NCI-H2227 (cell line): ENCODE results near the gene KLRF2.

ENCODE experiments used
- DNase-seq: peaks from one replicate; lab custom pipeline; 2025; ENCODE audit not compliant: unreplicated experiment; lab: John Stamatoyannopoulos, UW

KLRF2 gene

DNA sequence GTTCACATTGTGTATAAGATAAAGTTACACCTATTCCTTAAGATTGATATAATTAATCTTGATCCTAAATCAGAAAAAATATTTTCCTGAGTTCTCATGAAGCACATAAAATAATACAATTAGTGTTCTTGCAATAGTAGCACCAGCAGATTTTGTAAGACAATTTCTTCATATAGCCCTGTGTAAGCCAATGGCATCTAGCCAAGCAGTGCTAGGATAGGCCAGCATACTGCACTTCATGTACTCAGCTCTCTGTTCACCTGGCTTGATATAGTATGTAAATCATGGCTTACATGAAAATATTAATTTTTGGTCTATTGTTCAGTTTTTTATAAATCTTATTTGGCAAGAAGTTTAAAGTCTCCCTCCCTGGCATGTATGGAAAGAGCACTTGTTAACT lies 1.9 kb downstream of the KLRF2 start:
- DNase-seq, result no peak

DNA sequence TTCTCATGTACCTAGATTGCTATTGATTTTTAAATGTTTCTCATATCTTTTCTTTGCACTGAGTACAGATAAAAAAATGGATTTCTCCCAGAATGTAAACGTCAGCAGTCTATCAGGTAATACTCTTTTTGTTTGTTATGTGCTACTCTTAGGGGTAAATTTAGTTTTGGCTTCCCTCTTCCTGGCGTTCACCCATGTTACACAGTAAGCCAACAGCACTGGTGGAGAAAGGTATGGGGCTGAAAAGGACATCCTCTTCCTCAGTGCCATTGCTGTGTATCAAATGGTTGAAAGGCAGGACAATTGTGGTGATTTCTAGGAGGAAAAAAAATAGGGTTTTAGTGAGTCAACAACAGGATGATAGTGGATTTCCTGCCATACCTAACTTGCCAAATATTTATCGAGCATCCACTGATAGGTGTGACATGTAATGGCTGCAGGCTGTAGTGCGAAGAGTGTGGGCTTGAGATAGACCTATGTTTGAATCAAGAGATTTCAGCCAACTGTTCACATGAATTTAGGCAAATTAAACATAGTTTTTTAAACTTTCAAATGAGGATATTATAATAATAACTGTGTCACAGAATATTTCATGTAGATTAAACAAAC lies 7.5 kb downstream of the KLRF2 start:
- DNase-seq, result no peak

DNA sequence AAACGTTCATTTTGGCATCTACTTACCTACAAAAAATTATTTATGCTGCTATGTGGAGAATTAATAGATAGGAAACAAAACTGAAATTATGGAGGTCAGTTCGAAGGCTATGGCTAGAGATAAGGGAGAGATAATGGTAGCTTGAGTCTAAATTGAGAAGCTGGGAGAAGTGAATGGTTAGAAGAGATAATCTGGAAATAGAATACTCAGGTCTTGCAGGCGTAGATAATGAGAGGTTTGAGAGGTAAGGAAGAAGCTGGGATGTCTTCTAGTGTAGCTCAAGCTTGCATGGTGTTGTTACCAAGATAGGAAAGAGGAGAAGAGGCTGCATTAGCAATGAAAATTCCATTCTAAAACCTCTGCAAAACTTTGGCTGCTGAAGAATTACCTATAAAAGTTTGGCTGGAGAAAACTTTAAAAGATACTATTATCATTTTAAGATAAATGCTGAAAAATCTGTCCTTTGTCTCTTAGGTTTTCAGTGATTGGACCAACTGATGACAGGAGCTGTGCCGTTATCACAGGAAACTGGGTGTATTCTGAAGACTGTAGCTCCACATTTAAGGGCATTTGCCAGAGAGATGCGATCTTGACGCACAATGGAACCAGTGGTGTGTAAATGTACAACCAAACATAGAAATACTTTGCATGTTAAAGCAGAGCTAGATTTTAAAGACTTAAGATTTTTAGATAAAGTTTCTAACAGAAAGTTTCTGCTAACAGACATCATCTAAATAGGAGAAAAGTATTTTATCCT lies 14.1 kb downstream of the KLRF2 start:
- no peak for DNase-seq

DNA sequence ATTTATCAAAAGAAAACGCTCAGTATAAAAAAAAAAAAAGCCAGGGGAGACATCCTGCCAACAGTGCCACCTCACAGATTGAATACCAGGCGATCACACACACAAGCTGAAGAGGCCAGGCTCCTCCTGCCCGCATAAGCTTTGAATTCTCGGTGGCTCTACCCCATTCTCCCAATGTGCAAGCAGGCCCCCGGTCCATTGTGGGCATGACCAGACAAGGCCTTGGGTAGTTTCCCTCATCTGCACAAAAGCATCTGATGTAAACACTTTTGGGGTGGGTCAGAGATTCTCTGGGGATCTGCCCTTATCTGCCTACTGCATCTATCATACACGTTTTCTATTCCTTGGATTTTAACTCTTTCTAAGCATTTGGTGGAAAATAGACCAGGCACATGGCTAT lies 16.2 kb downstream of the KLRF2 start:
- DNase-seq, result no peak

DNA sequence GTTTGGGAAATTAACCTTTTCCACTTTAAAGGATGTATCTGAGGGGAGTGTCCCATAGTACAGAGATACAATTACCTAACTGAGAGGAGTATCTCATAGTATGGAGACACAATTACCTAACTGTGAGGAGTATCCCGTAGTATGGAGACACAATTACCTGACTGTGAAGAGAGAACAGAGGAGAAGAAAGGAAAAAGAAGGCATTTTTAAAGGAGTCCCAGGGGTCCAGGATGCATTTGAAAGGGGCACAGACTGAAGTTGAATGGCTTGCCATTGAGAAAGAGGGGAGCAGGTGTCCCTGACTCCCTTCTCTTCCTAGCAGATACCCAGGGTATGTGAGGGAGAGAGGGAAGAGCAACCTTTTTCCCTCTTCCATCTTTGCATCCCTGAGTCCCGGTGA lies 17.9 kb downstream of the KLRF2 start:
- no peak for DNase-seq

DNA sequence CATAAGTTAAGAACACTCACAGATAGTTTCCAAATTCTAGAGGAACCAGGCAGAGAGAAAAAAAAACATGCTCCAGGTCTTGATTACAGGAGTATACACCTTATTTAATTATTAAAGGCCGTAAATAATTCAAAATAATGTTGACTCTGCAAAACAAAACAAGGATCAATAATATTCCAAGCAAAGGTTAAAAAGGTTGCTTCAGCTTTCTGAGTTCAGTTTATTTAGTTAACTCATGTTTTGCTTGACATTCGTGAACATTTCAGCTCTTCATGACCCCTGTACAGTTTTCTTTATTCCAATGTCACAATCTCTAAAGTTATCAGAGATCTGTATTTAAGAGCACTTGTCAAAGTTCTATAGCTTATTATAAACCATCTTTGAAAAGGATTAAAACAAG lies 19.6 kb downstream of the KLRF2 start:
- no peak for DNase-seq

DNA sequence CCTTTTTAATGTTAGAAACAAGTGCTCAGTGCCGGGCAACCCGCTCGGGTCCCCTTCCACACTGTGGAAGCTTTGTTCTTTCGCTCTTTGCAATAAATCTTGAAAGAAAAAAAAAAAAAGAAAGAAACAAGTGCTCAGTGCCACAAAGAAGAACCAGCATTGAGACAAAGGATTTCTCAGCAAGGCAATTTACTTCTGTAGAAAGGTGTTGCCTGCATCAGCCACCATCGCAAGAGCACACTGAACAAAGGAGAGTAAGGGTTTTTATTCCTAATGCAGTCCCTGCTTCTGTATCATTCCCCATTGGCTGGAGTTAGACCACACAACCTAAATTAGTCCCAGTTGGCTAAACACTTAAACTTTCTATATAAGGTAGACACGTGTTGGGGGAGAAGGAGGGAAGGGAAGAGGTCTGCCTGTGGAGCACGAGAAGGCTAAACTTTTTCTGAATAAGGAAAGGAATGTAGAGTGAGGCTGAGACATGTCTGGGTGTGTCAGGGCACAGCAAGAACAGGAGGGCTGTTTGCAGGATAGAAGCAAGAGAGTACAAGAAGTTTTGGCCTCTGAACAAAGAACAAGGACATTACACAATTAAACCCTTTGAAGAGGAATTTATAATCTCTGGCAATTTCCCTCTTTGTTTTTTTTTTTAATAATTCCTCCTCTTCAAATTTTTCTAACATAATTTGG lies 21.4 kb downstream of the KLRF2 start:
- no peak for DNase-seq

DNA sequence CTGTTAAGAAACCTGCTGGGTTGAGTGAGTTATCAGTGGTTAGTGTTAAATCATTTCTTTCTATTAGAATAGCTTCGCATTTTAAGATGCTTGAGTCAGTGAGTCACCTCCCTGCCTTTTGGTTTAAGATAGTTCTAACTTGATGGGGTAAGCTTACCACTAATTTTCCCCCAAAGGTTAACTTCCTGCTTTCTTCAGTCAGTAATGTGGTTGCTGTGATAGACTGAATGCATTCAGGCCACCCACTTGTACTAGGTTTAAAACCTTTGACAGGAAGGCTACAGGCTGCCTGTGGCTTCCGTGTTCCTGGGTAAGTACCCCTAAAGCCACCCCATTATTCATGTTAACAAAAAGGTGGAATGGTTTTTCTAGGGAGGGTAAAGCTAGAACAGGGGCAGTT lies 25.6 kb downstream of the KLRF2 start:
- no peak for DNase-seq

DNA sequence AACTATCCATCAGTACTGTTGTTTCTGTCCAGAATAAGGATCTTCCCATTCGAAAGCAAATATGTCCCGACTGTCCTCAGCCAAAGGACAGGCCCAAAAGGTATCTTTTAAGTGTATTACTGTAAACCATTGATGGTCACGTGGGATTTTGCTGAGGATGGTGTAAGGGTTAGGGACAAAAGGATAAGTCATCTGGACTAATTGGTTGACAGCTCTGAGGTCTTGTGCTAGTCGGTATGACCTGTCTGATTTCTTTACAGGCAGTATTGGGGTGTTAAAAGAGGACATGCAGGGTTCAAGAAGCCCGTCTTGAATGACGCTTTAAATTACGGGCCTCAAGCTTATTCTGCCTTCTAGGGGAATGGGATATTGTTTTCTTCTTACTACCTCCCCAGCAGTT lies 26.5 kb downstream of the KLRF2 start:
- DNase-seq, result no peak

DNA sequence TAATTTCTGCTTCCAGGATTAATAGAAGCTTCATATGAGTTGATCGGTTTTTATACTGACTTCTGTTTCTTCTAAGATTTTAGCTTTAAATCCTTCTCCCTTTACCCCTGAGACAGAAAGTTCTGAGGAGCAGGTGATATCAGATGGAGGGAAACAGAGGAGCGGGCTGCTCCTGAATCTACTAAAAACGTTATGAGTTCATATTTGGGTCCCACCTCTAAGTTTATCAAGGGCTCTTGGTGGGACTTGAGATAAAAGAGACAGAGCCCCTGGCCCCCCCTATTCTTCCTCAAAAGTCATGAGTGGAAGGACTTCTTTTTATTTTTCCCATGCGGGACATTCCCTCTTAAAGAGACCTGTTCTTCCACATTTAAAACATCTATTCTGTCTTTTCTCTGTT lies 27.1 kb downstream of the KLRF2 start:
- DNase-seq, result no peak

DNA sequence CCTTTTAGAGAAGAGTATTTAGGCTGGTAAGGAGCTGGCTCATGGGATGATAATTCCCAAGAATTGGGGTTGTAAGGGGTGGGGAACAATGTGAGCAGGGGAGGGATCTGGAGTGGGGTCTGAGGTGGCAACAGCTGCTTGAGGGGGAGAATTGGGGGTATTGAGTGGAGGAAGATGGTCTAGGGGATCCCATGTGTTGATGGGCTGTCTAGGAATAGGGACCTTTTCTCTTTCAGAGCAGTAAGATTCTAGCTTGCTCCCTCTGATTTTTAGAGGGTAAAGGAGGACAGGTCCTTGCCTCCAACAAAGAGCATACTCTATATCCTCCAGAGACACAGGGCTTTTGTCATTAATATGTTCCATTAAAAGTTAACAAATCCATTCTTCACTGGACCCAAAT lies 28.4 kb downstream of the KLRF2 start:
- no peak for DNase-seq

DNA sequence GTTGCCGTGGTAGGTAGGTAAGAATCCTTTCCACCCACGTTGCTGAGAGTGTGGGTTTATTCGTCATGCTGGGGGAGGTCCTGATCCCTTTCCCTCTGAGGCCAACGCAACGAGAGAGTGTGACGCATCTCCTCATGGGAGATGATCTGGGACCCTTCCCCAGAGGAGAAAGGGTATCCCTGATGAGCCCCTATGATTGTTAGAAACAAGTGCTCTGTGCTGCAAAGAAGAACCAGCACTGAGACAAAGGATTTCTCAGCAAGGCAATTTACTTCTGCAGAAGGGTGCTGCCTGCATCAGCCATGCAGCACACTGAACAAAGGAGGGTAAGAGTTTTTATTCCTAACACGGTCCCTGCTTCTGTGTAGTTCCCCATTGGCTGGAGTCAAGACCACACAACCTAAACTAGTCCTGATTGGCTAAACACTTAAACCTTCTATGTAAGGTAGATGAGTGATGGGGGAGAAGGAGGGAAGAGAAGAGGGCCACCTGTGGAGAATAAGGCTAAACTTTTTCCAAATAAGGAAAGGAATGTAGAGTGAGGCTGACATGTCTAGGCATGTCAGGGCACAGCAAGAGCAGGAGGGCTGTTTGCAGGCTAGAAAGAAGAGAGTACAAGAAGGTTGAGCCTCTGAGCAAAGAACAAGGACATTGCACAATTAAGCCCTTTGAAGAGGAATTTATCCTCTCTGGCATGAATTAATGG lies 29.6 kb downstream of the KLRF2 start:
- no peak for DNase-seq

DNA sequence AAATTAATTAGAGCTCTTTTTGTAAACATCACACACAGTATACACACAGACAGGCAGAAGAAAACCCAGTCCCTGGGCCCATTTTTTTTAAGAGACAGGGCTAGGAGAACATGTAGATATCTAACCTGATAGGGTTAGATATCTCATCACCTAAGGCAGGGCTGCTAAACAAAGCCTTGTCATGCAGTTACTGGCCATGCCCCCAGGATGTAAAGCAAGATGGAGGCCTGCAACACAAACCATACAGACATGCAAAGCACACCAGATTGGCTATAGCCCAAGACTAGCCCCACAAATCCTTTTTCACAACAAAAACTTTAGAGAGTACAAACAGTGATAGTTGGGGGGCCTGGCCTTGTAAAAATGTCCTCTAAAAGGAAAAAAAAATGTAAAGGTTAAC lies 30.4 kb downstream of the KLRF2 start:
- DNase-seq, result no peak

DNA sequence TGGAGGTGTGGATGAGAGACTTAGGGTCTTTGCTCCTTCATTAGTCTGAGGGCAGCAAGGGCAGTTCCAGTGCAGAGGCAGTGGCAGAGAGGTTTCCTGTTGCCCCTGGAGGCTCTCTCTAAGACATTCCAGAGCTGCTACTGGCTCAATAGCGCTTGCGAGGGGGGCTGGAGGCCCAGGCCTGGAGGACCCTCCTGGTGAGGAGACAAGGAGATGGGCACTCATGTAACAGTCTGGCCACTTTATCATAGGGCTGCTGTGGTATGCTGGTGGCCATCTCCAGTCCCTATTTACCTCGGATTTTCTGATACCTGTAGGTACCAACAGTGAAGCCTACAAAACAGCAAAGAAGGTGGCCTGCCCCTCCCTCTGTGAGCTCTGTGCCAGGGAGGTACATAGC lies 38.2 kb downstream of the KLRF2 start:
- DNase-seq, result no peak

DNA sequence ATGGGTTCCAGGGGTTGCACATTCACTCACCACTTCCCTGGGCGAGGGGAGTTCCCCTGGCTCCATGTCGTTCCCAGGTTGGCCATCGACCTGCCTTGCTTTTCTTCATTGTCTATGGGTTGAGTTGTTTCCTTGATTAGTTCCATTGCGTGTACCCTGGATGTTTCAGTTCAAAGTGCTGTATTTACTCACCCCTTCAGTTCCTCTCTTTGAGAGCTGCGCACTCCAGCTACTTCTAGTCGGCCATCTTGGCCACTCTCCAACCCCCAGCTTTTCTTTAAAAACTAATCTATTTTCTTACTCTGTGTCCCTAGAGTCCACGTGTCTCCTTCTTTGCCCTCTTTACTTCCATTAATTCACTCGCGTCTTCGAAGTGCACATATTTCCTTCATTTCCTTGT lies 39.2 kb downstream of the KLRF2 start:
- no peak for DNase-seq

DNA sequence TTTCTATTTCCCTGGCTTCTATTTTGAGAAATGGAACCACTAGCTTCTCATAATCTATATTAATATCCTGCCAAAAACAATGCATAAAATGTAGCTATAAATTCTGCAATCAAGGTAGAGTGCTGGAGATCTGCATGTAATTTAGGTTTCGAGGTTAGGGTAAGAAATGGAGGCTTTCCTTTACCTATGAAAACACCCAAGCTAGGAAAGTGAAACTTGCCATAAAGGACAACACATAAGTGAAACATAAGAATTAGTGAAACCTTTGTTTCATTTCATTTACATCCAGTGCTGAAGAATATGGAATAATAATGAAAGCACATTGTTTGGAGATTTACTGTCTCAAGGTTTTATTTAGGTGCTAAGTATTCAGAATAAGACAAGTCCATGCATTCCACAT lies 41.1 kb downstream of the KLRF2 start:
- DNase-seq, result no peak

DNA sequence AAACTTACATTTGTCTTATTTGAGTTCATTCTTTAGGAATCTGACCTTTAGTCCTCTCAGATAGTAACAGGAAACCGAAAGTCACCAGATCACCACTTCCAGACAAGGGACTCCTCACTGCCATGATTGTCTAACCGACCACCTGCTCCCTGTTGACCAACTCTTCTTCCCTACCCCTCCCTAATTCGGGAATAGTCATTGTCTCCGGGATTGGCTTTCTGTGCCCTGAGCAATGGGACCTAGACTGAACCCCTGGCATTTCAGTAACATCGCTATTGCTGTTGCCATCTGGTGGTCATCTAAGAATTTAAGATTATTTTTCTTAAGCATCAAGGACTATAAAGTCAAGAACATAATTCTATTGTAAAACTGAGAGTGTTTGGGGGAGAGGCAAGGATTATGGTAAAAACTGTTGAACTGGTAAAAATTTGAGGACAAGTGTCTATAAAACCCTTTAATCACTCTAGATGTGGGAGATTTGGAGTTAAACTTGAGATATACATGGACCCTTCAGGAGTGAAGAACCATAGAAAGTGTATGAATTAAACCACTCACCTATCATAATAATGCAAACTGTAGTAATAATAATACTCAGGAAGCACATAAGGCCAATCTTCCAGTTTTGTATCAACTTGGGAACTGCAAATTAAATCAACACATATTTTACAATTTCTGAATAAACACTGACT lies 44.6 kb downstream of the KLRF2 start:
- no peak for DNase-seq

DNA sequence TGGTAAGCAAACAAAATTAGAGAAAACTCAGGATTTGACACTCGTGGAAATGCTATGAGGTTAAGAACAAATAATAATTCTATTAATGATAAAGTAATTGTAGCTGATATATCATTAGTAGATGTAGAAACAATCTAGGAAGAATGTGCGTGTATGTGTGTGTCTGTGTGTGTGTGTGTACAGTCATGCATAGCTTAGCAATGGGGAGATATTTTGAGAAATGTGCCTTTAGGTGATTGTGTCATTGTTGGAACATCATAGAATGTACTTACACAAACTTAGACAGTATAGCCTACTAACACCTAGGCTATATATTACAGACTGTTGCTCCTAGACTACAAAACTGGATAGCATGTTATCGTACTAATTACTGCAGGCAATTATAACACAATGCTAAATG lies 45.6 kb downstream of the KLRF2 start:
- no peak for DNase-seq

DNA sequence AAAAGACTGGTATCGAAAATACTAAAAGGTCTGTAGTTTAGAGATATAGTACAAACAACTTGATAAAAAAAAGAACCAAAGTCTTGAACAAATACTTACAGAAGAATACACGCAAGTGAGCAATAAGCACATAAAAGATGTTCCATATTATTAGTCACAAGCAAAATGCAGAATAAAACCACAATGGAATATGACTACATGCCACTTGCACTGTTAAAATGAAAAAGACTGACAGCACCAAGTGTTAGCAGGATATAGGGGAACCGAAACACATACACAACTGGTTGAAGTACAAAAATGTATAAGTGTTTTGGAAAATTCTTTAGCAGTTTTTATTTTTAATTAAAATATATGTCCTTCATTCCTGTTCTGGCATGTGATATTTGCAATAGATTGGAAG lies 47.3 kb downstream of the KLRF2 start:
- DNase-seq, result no peak

DNA sequence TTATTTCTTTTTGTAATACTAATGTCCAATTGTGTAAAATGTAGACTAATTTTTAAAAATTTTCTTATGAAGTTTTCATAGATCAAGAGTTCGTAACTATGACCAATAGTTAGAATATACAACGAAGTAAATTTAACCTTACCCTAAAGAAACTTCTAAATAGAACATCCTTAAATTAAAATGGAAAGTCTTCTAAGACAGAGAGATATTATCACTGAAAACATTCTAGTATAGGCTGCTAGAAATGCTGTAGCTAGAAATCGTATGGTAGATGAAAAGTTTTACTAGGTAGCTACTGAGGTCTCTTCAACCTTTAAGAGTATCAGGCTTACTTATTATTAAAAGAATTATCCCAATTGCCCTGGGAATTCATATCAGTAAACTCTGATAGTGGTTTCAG lies 50.0 kb downstream of the KLRF2 start:
- no peak for DNase-seq

DNA sequence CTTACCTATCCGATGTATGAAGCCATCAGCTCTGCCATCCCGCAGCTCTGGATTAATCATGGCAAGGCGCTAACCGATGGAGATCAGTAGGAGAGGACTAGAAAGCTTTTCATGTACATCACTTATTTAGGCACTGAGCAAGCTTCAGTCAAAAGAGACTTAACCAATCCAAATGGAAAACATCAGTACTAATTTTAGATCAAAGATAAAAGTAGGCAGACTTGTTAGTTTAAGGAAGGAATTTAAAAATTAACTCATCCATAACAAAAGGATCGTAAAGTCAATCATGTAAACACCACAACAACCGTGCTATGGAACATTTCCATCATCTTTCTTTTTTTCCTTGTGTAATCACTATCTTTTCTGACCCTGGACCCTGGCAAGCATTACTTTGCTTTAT lies 51.0 kb downstream of the KLRF2 start, which contains the start of gene CLEC2A:
Gene CLEC2A (minus strand): TSS at position 101 of the 400 bp plus-strand sequence. CDS start 41 bp downstream, at position 60.
- DNase-seq, result no peak
